GM18508 (cell line): Measurements from ENCODE around the gene TRIM64.
"Not testable (repeated sequence)": the region's sequence is repeated elsewhere in the genome, so short reads cannot be mapped to it uniquely, and the experiment has no call there.

Experiments used
- ATAC-seq: cut with Tn5 transposase; IDR thresholded peaks from one replicate; pipeline ENCODE4 v1.9.1; 2021; ENCODE audit warnings: moderate number of reproducible peaks; ENCODE audit not compliant: insufficient read depth, unreplicated experiment

TRIM64 gene

GRCh38 chr11:89965737-89966136 is at the start of gene TRIM64:
TSS of gene TRIM64 (plus strand) at chr11:89966037. CDS start at chr11:89968504, 2,467 bp downstream.
- ATAC-seq = not testable (repeated sequence)

- ATAC-seq = no peak
These were observed 43.6 kb upstream of the TRIM64 start, which contains the start of gene TRIM49D1 for GRCh38 chr11:89922195-89922660. TSS of gene TRIM49D1 (minus strand) at chr11:89922245. CDS start at chr11:89917710, 4,535 bp downstream.

GRCh38 chr11:89923764-89924163 is 42.1 kb upstream of the TRIM64 start, which contains the start of gene TRIM49D2:
TSS of gene TRIM49D2 (plus strand) at chr11:89924064. CDS start at chr11:89926762, 2,698 bp downstream.
- ATAC-seq = not testable (repeated sequence)

GRCh38 chr11:89960833-89961232 is 5.0 kb upstream of the TRIM64 start:
- not testable (repeated sequence) for ATAC-seq
